Hepatocyte (in vitro differentiated cells): ENCODE data around the gene B2M. TPM values are rescaled to one million over a fixed set of nuclear protein-coding genes. Genes with fewer than 3 reads are reported as not detected.
"Not testable (repeated sequence)": the region's sequence is repeated elsewhere in the genome, so short reads cannot be mapped to it uniquely, and the experiment has no call there.

ENCODE experiments used
- DNase-seq: peaks from one replicate; pipeline ENCODE4 v3.0.0-alpha.2; 2016; ENCODE audit warnings: low spot score
- H2AFZ ChIP-seq: fragments of 200-600 bp; sonication (generic); 2 replicates; pipeline ENCODE4 v1.6.0; 2016; ENCODE audit warnings: antibody characterized with exemption, mild to moderate bottlenecking
- H3K27ac ChIP-seq: fragments of 200-600 bp; sonication (generic); 2 replicates; pipeline ENCODE4 v1.5.1; 2016; ENCODE audit warnings: mild to moderate bottlenecking
- H3K27me3 ChIP-seq: fragments of 200-600 bp; sonication (generic); 2 replicates; pipeline ENCODE4 v1.6.1; 2016
- H3K36me3 ChIP-seq: fragments of 200-600 bp; sonication (generic); replicated peaks from 2 replicates; pipeline ENCODE4 v1.5.1; 2016; ENCODE audit warnings: low read depth; ENCODE audit not compliant: insufficient read depth
- H3K4me1 ChIP-seq: fragments of 200-600 bp; sonication (generic); 2 replicates; pipeline ENCODE4 v1.5.1; 2016; ENCODE audit warnings: mild to moderate bottlenecking, moderate library complexity; ENCODE audit not compliant: insufficient read depth
- H3K4me2 ChIP-seq: fragments of 200-600 bp; sonication (generic); 2 replicates; pipeline ENCODE4 v1.6.0; 2016
- H3K4me3 ChIP-seq: fragments of 200-600 bp; sonication (generic); 2 replicates; pipeline ENCODE4 v1.5.1; 2016; ENCODE audit warnings: mild to moderate bottlenecking
- H3K79me2 ChIP-seq: fragments of 200-600 bp; sonication (generic); 2 replicates; pipeline ENCODE4 v1.6.0; 2017; ENCODE audit warnings: mild to moderate bottlenecking
- H3K9me2 ChIP-seq: fragments of 200-600 bp; sonication (generic); replicated peaks from 2 replicates; pipeline ENCODE4 v1.6.0; 2017; ENCODE audit warnings: mild to moderate bottlenecking; ENCODE audit not compliant: insufficient read depth
- H3K9me3 ChIP-seq: fragments of 200-600 bp; sonication (generic); 2 replicates; pipeline ENCODE4 v1.5.1; 2016; ENCODE audit warnings: low read depth, mild to moderate bottlenecking
- H4K20me1 ChIP-seq: fragments of 200-600 bp; sonication (generic); 2 replicates; pipeline ENCODE4 v1.6.0; 2016; ENCODE audit warnings: mild to moderate bottlenecking; ENCODE audit not compliant: insufficient read depth, poor library complexity, severe bottlenecking
- CTCF ChIP-seq: fragments of 200-600 bp; sonication (generic); IDR thresholded peaks from 2 replicates; pipeline ENCODE4 v1.5.1; 2016; ENCODE audit warnings: antibody characterized with exemption, mild to moderate bottlenecking; ENCODE audit not compliant: poor library complexity
- EZH2 ChIP-seq: fragments of 200-600 bp; sonication (generic); IDR thresholded peaks from 2 replicates; pipeline ENCODE4 v1.6.1; 2016; ENCODE audit warnings: antibody characterized with exemption, mild to moderate bottlenecking, borderline replicate concordance
- EZH2phosphoT487 ChIP-seq: fragments of 200-600 bp; sonication (generic); IDR thresholded peaks from one replicate; pipeline ENCODE4 v1.6.1; 2018; ENCODE audit warnings: antibody characterized with exemption, mild to moderate bottlenecking, low read depth, moderate library complexity; ENCODE audit not compliant: unreplicated experiment, severe bottlenecking
- WGBS: methylation state at CpG from one replicate; pipeline ENCODE4 v1.1.6; 2016; ENCODE audit warnings: low lambda C conversion rate; ENCODE audit errors: missing lambda C conversion rate; 5-methylcytosine and 5-hydroxymethylcytosine counted together
- polyA plus RNA-seq: library from polyadenylated mRNA; unstranded; fragments of >200 nt; fragmentation: Nextera tagmentation; extraction: Ambion mirVana; gene quantifications from 2 replicates; pipeline ENCODE4 v1.2.1, GENCODE V29; 2016
- total RNA-seq: library from RNA; depleted of rRNA; stranded (reverse); fragments of >200 nt; gene quantifications from 2 replicates; pipeline ENCODE4 v1.2.3, GENCODE V29; 2014

The B2M gene
- total and polyA plus RNA-seq, 2 experiments from 2014 or later: 2,324 to 2,570 TPM

- Histone ChIP-seq H2AFZ (no peak overlapping the region), H4K20me1 (no peaks in the 10 kb centered on the region), H3K27ac (peak overlapping the region; percentile 98), H3K4me2 (peak overlapping the region; percentile 60), H3K9me2 (no peaks in the 10 kb centered on the region), H3K27me3 (no peaks in the 10 kb centered on the region), H3K4me1 (peaks cover 6% of the 10 kb centered on the region), H3K79me2 (peaks cover 16% of the 10 kb centered on the region), H3K9me3 (no peaks in the 10 kb centered on the region), H3K4me3 (no peak overlapping the region), H3K36me3 (no peaks in the 10 kb centered on the region)
- TF ChIP-seq EZH2 (no peak), EZH2phosphoT487 (no peak), CTCF (no peak)
- no peak for DNase-seq
- 96% methylated on average over 6 of the region's 6 CpGs for WGBS
Observed at GRCh38 chr15:44727485-44728231, 16.3 kb downstream of the B2M start.

- DNase-seq, H4K20me1 ChIP-seq, H3K27me3 ChIP-seq, H3K4me3 ChIP-seq, H3K9me3 ChIP-seq, H3K36me3 ChIP-seq, H2AFZ ChIP-seq, H3K4me1 ChIP-seq, H3K9me2 ChIP-seq: not testable (repeated sequence)
- H3K27ac ChIP-seq: peak overlapping the region; percentile 98
- peak overlapping the region; percentile 60 for H3K4me2 ChIP-seq
- WGBS: 77% methylated on average over 5 of the region's 5 CpGs
- H3K79me2 ChIP-seq: peaks cover 16% of the 10 kb centered on the region
Observed at GRCh38 chr15:44728232-44728575, 16.9 kb downstream of the B2M start.

- peak; percentile 96 for DNase-seq
Observed at GRCh38 chr15:44728576-44729407, 17.5 kb downstream of the B2M start.

More at GRCh38 chr15:44728576-44729407, 17.5 kb downstream of the B2M start:
- 2% methylated on average over 30 of the region's 36 CpGs for WGBS
- peak overlapping the region; percentile 76 for H3K4me2 ChIP-seq
- no peaks in the 10 kb centered on the region for H4K20me1 ChIP-seq
- H3K36me3 ChIP-seq: no peaks in the 10 kb centered on the region
- peaks cover 6% of the 10 kb centered on the region for H3K4me1 ChIP-seq
- H3K79me2 ChIP-seq: peaks cover 16% of the 10 kb centered on the region
- H3K9me2 ChIP-seq: no peaks in the 10 kb centered on the region
- TF ChIP-seq CTCF (no peak), EZH2phosphoT487 (no peak), EZH2 (no peak)
- H3K9me3 ChIP-seq: no peaks in the 10 kb centered on the region
- H2AFZ ChIP-seq: peak overlapping the region; percentile 53
- H3K27me3 ChIP-seq: no peaks in the 10 kb centered on the region
- peak overlapping the region; percentile 48 for H3K4me3 ChIP-seq
- peak overlapping the region; percentile 98 for H3K27ac ChIP-seq
